Breast epithelium (tissue), 3 donors: ENCODE measurements around the gene S100A4.

Experiments used
- POLR2A ChIP-seq: fragments of 450-650 bp; IDR thresholded peaks from one replicate; pipeline ENCODE4 v1.6.1; 2016; ENCODE audit warnings: antibody characterized with exemption, mild to moderate bottlenecking, moderate library complexity
- POLR2AphosphoS5 ChIP-seq, 3 donors: sonication (generic); formaldehyde crosslinking; IDR thresholded peaks; one replicate each; pipeline ENCODE4 v1.6.1; 2017; ENCODE audit warnings: antibody characterized with exemption in 3 of 3
- TF ChIP-seq, protein P1 (sequence below), 3 donors: fragments of 450-650 bp; IDR thresholded peaks; one replicate each; pipeline ENCODE4 v1.5.1; 2016 to 2017; ENCODE audit warnings: antibody characterized with exemption in 3 of 3, mild to moderate bottlenecking in 3 of 3, moderate library complexity in 3 of 3

DNA sequence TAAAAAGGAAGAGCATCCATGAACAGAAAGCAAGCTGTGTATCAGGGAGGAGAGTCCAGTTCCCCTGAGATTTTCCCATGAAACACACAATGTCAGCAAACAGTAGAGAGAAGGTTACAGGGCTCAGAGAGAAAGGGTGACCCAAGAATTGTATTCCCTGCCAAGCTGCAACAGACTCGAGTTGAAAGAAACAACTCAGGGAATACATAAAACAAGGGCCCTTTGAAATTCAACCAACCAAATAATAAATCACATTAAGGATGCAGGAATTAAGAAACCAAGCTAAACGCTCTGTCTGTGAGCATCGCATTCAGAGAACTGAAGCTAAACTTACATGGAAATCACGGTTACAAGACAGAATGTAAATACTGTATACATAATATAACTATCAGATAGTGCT lies 47.1 kb upstream of the S100A4 start:
- TF ChIP-seq, protein P1, sequence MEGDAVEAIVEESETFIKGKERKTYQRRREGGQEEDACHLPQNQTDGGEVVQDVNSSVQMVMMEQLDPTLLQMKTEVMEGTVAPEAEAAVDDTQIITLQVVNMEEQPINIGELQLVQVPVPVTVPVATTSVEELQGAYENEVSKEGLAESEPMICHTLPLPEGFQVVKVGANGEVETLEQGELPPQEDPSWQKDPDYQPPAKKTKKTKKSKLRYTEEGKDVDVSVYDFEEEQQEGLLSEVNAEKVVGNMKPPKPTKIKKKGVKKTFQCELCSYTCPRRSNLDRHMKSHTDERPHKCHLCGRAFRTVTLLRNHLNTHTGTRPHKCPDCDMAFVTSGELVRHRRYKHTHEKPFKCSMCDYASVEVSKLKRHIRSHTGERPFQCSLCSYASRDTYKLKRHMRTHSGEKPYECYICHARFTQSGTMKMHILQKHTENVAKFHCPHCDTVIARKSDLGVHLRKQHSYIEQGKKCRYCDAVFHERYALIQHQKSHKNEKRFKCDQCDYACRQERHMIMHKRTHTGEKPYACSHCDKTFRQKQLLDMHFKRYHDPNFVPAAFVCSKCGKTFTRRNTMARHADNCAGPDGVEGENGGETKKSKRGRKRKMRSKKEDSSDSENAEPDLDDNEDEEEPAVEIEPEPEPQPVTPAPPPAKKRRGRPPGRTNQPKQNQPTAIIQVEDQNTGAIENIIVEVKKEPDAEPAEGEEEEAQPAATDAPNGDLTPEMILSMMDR (IDR thresholded peaks at IDR 0.05), result no peak
- TF ChIP-seq POLR2AphosphoS5 (IDR thresholded peaks at IDR 0.05), result no peak
- TF ChIP-seq POLR2A, result no peak
